ENCODE data around the gene FLG2.

The FLG2 gene

DNA sequence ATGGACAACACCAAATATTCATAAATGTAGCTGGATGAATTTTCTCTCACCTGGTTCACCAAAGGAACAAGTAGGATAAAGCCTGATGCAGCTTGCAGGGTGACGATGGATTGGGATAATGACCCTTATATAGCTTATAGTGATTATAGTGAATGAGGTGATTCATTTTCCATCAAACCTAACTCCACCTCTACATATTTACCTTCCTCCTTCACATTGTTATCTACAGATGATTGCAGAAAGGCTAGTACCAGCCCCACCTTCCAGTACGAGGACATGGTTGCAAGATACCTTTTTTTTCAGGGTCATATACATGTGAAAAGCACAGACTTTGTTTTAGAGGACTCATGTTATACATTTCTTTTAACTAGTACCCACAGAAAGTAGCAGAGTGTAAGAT lies at the start of gene FLG2:
FLG2 (minus strand) TSS at position 101 of the 400 bp plus-strand sequence. CDS start 1,122 bp downstream, outside the sequence.
- H3K4me3 ChIP-seq (ENCODE audit: low read depth, low read length): no peak within 1 kb of the TSS
- DNase-seq (ENCODE audit: low read depth): no peak
- no peak for TF ChIP-seq CTCF (IDR thresholded peaks at IDR 0.05; ENCODE audit: insufficient read depth, low read depth, low read length, missing control alignments)

GRCh38 chr1:152408664-152409063 lies 48.9 kb upstream of the FLG2 start:
- no peak overlapping the region for H3K4me3 ChIP-seq (ENCODE audit: low read depth, low read length)
- no peak for DNase-seq (ENCODE audit: low read depth)
- TF ChIP-seq CTCF (IDR thresholded peaks at IDR 0.05; ENCODE audit: insufficient read depth, low read depth, low read length, missing control alignments): no peak

DNA sequence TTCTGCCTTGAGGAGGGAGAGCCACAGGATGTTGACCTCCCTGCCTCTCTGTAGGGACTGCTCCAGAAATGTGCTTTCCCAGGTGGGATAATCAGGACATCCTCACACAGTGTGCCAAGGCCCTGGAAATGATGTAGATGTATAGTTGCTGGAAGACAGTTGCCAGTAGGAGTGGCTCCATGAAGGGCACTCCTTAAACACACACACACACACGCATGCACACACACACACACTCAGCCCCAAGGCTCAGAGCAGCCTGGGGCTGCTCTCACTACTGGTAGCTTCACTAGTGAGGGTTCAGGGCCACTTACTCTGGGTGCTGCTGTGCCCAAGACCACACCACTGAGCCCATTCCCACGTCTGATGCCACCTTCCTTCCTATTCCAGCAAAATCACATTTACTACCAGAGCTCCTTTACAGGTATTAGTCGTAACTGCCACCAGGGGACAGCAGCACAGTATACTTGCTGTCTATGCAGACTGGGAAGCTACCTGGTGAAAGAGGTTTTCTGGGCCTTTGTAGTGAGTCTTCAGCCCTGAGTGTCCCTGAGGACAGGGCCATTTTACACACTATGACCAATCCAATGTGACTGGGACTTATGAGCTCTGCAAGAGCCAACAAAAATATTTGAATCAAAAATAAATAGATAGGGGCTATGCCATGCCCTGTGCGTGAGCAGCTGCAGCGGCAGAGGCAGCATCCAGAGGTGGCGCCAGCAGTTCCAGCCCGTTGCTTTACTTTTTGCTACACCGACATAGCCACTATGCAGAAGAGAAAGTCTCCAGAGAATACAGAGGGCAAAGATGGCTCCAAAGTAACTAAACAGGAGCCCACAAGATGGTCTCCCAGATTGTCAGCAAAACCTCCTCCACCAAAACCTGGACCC lies 39.2 kb upstream of the FLG2 start:
- no peak overlapping the region for H3K4me3 ChIP-seq (ENCODE audit: low read depth, low read length)
- peak; percentile 43 for DNase-seq (ENCODE audit: low read depth)
- TF ChIP-seq CTCF (IDR thresholded peaks at IDR 0.05; ENCODE audit: insufficient read depth, low read depth, low read length, missing control alignments): peak; percentile 52

DNA sequence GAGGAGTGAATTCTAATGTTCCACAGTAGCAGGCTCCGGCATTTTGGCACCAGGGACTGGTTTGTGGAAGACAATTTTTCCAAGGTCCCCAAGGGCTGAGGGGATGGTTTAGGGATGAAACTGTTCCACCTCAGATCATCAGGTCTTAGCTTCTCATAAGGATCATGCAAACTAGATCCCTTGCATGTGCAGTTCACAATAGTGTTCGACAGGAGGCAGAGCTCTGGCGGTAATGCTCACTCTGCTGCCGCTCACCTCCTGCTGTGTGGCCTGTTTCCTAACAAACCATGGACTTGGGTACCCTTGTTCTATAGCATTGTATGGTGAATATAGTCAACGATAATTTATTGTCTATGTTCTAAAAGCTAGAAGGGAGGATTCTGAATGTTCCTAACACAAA lies 37.7 kb upstream of the FLG2 start:
- TF ChIP-seq CTCF (IDR thresholded peaks at IDR 0.05; ENCODE audit: insufficient read depth, low read depth, low read length, missing control alignments): no peak
- DNase-seq (ENCODE audit: low read depth): no peak
- no peak overlapping the region for H3K4me3 ChIP-seq (ENCODE audit: low read depth, low read length)

DNA sequence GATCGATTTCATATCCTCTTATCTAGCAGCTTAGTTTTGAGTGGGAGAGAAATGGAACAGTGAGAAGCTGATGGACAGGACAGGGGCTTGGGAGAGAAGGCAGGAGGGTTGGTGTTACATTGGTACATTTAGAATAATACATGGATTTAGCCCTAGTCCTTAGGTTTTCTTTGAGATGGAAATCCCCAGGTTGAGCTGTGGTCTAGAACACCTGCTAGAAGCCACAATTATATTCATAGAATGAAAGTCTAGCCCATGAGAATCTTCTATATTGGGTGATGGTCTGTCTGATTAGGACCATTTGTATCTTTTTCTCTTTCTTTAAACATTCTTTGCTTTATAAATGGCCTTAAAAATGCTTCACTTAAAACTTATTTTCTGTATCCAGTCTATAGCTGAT lies 34.3 kb upstream of the FLG2 start:
- H3K4me3 ChIP-seq (ENCODE audit: low read depth, low read length): no peak overlapping the region
- no peak for TF ChIP-seq CTCF (IDR thresholded peaks at IDR 0.05; ENCODE audit: insufficient read depth, low read depth, low read length, missing control alignments)
- DNase-seq (ENCODE audit: low read depth): no peak

GRCh38 chr1:152392909-152393308 lies 33.1 kb upstream of the FLG2 start:
- no peak for TF ChIP-seq CTCF (IDR thresholded peaks at IDR 0.05; ENCODE audit: insufficient read depth, low read depth, low read length, missing control alignments)
- no peak overlapping the region for H3K4me3 ChIP-seq (ENCODE audit: low read depth, low read length)
- DNase-seq (ENCODE audit: low read depth): no peak

- no peak overlapping the region for H3K4me3 ChIP-seq (ENCODE audit: low read depth, low read length)
- TF ChIP-seq CTCF (IDR thresholded peaks at IDR 0.05; ENCODE audit: insufficient read depth, low read depth, low read length, missing control alignments): no peak
- no peak for DNase-seq (ENCODE audit: low read depth)
These were observed 29.1 kb upstream of the FLG2 start for GRCh38 chr1:152388889-152389288.
